Islet of Langerhans (tissue), 1 donor: ENCODE measurements around the gene ADIG.

Experiments
- FAIRE-seq: peaks from one replicate; lab custom pipeline; 2011; peaks lifted over from hg19 to GRCh38; lab: Jason Lieb, UNC

Gene ADIG

DNA sequence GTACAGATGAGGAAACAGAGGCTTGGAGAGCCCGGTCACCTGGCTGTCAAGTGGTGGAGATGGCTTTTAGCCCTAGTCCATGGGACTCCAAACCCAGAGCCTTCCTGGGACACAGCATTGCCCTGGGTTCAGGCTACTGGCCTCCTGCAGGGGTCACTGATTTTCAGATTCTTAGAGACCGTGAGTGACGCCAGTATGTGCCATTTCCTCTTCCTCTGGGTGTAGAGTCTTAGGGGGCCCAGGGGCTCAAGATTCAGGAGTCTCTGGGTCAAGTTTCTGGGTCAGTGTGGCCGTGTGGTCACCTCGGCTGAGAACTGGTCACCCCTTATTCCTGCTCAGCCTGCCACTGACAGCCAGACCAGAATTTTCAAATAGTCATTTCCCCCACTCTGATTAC lies 21.2 kb downstream of the ADIG start:
- FAIRE-seq, result no peak

- FAIRE-seq, result no peak
Measured at GRCh38 chr20:38603286-38603685, 22.3 kb downstream of the ADIG start.

DNA sequence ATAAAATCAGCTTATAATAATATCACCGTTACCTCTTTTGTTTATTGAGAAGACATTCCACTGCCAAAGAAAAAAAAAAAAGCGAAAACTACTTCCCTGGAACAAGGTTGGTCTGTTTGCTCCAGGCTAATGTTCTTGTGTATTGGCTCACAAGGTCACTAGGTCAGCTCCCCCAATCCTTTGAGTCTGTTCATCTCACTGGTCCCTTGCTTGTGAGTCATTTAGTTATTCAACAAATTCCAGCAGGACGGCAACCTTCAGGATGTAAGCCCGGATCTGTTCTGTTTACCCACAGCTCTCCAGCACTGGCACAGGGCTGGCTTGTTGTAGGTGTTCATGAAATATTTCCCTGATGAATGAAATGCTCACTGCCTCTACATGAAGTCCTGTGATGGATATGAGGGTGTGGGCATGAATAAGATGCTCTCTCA lies 23.9 kb downstream of the ADIG start:
- no peak for FAIRE-seq

DNA sequence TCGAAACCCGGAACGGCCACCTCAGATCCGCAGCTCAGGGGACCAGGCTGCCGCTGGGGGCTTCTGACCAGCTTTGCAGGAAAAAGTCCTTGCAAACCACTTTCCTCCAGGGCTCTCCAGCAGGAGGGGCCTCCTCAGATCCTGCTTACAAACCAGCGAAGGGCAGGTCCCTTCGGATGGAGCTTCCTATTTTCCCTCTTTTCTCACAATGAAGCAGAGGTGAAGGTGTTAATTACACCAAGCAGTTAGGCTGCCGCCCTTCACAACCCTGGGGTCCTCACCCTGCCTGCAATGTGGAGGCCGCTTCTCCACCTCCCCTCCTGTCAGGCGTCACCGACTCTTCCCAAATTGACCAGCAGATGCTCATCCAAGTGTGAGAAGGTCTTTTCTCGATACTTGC lies 26.4 kb downstream of the ADIG start:
- FAIRE-seq, result no peak

DNA sequence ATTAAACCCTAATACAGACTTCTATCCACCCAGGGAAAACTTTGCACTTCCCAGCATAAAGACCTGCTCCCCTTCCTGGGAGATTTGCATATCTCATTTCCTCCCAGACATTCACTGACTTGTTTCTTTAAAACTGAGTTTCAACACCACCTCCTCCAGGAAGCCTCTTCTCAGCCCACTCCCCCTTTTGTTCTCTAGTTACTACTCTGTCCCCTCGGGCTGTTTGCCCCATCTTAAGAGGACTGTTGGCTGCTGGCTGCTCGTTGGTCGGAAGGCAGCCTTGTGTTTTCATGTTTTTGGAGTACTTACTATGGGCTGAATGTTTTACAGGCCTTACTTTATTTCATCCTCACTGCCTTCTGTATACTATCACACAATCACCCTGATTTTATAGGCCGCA lies 27.2 kb downstream of the ADIG start:
- no peak for FAIRE-seq

- no peak for FAIRE-seq
Measured at GRCh38 chr20:38609815-38610214, 28.8 kb downstream of the ADIG start.

DNA sequence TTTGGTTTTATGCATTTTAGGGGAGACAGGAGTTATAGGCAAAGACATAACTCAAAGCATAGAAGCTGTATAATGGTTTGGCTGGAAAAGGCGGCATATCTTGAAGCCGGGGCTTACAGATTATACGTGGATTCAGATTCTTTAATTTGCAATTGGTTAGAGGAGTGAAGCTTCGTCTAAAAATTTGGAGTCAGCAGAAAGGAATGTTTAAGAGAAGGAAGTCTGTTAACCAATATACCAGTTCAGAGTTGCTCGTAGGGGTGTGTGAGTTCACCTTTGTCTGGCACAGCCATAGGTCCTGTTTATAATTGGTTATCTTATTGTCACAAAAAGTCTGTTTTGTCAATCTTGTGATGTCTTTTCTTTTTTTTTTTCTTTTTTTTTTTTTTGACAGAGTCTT lies 29.5 kb downstream of the ADIG start:
- no peak for FAIRE-seq

GRCh38 chr20:38612751-38613515 lies 31.9 kb downstream of the ADIG start:
- FAIRE-seq, result no peak

DNA sequence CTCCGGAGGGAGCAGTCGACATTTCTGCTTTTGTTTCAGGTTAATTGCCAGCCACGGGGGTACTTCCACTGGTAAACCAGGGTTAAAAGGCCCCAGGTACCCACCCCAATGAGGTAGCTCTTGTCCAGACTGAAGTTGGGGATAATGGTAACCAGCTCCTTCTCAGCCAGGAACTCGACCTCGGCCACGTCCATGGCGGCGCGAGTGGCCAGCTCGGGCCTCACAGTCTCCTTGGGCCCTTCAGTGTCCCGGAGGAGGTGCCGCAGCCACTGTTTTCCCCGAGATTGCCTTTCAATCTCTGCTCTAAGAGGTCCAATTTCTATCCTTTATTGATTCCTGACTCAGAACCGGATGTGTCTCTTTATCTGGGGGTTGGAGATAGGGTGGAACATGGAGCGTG lies 34.3 kb downstream of the ADIG start:
- FAIRE-seq, result no peak

DNA sequence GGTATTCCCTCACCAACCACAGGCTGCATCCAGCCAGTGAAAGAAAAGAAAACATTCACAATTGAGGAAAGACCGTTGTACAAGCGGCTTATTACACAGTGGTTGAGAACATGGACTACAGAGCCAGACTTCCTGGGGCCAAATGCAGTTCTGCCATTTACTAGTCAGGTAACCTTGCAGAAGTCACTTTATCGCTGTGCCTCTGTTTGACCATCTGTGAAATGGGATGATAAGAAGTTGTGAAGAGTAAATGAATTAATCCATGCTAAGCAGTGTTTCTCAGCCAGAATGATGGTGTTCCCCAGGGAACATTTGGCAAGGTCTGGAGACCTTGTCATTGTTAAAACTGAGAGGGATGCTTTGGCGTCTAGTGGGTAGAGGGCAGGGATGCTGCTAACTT lies 35.5 kb downstream of the ADIG start:
- FAIRE-seq, result no peak

GRCh38 chr20:38617011-38617829 lies 36.2 kb downstream of the ADIG start:
- FAIRE-seq, result no peak

DNA sequence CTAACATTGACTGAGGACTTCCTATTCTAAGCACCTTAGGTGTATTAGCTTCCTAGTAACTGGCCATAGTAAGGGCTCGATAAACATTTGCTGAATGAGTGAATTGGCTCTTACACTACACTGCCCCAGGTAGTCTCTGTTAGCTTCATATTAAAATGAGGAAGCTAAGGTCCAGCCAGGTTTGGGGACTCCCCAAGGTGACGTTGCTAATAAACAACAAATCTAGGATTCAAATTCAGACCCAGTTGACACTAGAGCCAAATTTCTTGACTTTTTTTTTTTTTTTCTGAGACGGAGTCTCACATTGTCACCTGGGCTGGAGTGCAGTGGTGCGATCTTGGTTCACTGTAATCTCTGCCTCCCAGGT lies 36.8 kb downstream of the ADIG start:
- FAIRE-seq, result no peak

- FAIRE-seq, result no peak
Measured at GRCh38 chr20:38620441-38620840, 39.4 kb downstream of the ADIG start.

DNA sequence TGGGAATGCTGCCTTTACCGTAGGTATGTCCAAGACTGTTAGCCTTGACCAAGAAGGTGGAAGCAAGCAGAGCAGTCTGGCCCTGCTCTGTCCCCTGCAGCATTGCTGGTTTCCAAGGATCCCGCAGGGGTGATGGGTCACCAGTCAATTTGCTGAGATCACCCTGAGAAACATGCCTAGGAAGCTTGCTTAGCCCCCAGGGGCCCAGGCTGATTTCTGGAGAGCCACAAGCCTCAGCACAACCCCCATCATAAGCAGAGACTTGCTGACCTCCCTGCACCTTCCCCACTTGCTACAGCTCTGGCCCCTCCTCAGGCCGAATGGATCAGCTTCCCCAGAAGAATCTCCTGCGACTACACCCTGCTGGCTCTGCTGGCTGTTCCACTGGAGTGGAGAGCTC lies 42.1 kb downstream of the ADIG start:
- no peak for FAIRE-seq

DNA sequence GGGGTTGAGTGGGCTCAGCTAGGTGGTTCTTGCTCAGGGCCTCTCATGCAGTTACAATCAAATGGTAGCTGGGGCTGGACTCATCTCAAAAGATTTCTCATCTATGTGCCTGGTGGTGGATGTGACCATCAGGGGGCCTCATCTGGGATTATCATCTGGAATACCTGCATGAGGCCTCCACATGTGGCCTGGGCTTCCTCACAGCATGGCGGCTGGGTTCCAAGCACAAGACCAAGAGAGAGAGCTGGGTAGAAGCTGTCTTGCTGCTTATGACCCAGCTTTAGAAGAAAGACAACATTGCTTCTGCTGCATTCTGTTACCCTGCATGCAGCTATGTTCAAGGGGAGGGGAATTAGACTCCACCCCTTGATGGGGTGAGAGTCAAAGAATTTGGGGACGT lies 43.1 kb downstream of the ADIG start:
- FAIRE-seq, result no peak

DNA sequence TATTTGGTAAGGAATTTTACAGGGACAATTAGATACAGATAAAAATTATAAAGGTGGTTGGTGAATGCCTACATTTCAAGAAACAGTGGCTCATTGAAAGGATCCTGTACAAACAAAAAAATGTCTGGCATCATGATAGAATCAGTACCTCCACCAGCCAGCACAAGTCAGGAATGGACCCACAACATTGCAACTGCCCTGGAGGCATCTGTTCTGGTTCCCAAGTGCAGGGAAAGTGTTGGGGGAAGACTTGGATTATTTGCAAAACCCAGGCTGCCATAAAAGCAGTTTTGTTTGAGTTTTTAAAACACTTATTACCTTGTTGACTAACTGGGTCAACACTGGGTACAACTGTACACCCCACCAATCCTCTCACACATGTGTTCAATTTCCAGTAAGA lies 44.9 kb downstream of the ADIG start:
- FAIRE-seq, result no peak

DNA sequence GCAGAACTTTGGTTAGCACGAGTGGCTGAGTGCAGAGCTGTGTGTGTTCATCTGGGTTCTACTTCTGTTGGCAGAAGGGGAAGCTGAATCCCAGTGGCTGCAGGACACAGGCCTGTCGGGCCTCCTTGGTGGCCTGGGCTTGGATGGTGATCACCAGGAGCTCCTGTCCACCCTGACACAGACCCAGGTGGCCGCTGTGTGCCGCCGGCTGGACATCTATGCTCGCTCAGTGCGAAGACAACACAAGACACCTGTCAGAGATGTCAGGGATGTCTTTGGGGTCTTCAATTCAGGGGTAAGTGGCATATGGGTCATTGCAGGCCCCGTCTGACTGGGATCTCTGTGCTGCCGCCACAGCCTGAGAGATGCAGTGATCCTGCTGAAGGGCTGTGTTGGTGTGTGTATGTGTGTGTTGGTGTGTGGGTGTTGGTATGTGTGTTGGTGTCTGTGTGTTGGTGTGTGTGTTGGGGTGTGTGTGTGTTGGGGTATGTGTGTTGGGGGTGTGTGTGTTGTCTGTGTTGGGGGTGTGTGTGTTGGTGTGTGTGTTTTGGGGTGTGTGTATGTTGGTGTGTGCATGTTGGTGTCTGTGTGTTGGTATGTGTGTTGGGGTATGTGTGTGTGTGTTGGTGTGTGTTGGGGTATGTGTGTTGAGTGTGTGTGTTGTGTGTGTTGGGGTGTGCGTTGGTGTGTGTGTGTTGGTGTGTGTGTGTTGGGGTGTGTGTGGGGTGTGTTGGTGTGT lies 46.1 kb downstream of the ADIG start:
- no peak for FAIRE-seq

DNA sequence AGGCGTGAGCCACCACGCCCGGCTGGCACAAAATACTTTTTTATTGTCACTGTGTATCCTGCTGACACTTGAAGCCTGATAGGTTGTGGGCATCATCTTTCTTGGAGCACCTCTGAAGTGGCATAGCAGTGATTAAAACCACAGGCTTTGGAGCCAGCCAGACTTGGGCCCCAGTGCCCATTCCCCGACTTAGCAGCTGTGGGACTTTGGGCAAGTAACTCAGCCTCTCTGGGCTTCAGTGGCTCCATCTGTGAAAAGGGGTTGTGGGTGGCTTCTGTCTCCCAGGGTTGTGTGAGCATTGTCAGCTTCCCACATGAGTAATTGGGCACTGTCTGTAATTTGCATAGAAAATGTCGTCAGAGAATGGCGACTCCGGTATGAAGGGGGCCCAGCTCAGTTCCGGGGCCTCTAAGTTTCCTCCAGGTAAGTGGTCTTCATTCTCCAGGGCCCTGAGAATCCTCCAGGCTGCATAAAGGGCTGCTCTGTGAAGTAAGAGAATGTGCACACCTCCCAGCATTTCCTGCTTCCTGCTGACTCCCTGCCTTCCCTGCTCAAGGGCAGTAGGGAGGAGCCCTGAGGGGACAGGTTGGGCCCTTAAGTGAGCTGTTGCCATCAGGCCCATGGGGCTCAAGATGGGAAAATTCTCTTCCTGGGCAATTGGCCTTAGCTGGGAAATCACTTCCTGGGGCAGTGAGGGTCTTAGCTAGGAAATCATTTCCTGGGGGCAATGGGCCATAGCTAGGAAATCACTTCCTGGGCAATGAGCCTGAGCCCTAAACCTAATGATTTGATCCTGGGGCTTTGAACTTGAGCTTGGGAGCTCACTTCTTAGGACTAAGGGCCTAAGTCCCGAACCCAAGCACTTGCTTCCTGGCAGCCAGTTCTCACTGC lies 47.8 kb downstream of the ADIG start:
- FAIRE-seq, result no peak

GRCh38 chr20:38629979-38630378 lies 49.0 kb downstream of the ADIG start:
- FAIRE-seq, result no peak

- no peak for FAIRE-seq
Measured at GRCh38 chr20:38630727-38631126, 49.7 kb downstream of the ADIG start.

GRCh38 chr20:38631155-38632022 lies 50.4 kb downstream of the ADIG start:
- no peak for FAIRE-seq
